SU-DHL-6 (cell line): Measurements from ENCODE around the gene ARFGEF2.

Experiments used
- CTCF ChIP-seq: fragments of 200-600 bp; sonication (generic); IDR thresholded peaks from one replicate; pipeline ENCODE4 v1.5.1; 2017; ENCODE audit warnings: antibody characterized with exemption, mild to moderate bottlenecking, low read length, moderate library complexity; ENCODE audit not compliant: insufficient read depth, poor library complexity, severe bottlenecking
- EZH2phosphoT487 ChIP-seq: fragments of 200-600 bp; sonication (generic), shearing (Covaris generic); conservative IDR thresholded peaks from 2 replicates; pipeline ENCODE4 v1.6.1; 2018; ENCODE audit warnings: mild to moderate bottlenecking, antibody characterized with exemption, low read length, moderate library complexity, mixed read lengths

GRCh38 chr20:48892049-48892470 lies 29.5 kb upstream of the ARFGEF2 start:
- TF ChIP-seq EZH2phosphoT487 (no peak), CTCF (no peak)
